Esophagus squamous epithelium (tissue), 5 donors: ENCODE results near the gene MYL10. TPM values are rescaled to one million over a fixed set of nuclear protein-coding genes. Genes with fewer than 3 reads are reported as not detected.

ENCODE experiments used
- DNase-seq: peaks from one replicate; lab custom pipeline; 2025; lab: John Stamatoyannopoulos, UW
- H3K27ac ChIP-seq, 4 donors: fragments of 200-600 bp; sonication (generic); one replicate each; pipeline ENCODE4 v1.5.1; 2016 to 2019; ENCODE audit warnings: mild to moderate bottlenecking in 1 of 4
- H3K27me3 ChIP-seq, 4 donors: fragments of 200-600 bp; sonication (generic); 1 replicate in 3 of 4; 2 replicates in 1 of 4; pipeline versions ENCODE4 v1.5.1 to v1.6.0; 2017 to 2021; ENCODE audit warnings: antibody characterized with exemption in 1 of 4
- H3K36me3 ChIP-seq, 3 donors: fragments of 200-600 bp; sonication (generic); one replicate each; pipeline ENCODE4 v1.5.1; 2016 to 2019
- H3K4me1 ChIP-seq, 3 donors: fragments of 200-600 bp; sonication (generic); one replicate each; pipeline ENCODE4 v1.5.1; 2017 to 2019
- H3K4me3 ChIP-seq, 4 donors: fragments of 200-600 bp; sonication (generic); 1 replicate in 3 of 4; 2 replicates in 1 of 4; pipeline ENCODE4 v1.5.1; 2016 to 2019; ENCODE audit warnings: mild to moderate bottlenecking in 2 of 4, moderate library complexity in 1 of 4
- H3K9me3 ChIP-seq, 3 donors: fragments of 200-600 bp; sonication (generic); one replicate each; pipeline ENCODE4 v1.5.1; 2016 to 2019
- POLR2A ChIP-seq, 4 donors: fragments of 450-650 bp; IDR thresholded peaks; one replicate each; pipeline ENCODE4 v1.6.1; 2017; ENCODE audit warnings: antibody characterized with exemption in 4 of 4, mild to moderate bottlenecking in 4 of 4, moderate library complexity in 3 of 4
- WGBS, 2 donors: methylation state at CpG; one replicate each; pipeline ENCODE4 v1.1.5; 2018; 5-methylcytosine and 5-hydroxymethylcytosine counted together
- intact Hi-C: fragments of 100-400 bp; cut with DNase I; formaldehyde crosslinking; loops from one replicate; pipeline ENCODE4 v1.15.0; 2022
- total RNA-seq, 4 donors: library from RNA; depleted of rRNA; stranded (reverse); fragments of >200 nt; gene quantifications; one replicate each; pipeline ENCODE4 v1.1.0, GENCODE V29; 2016
- TF ChIP-seq, protein P1 (sequence below), 6 experiments: fragments of 450-650 bp in 4 of 6; fragments of 200-600 bp in 2 of 6; sonication (generic) in 2 of 6; IDR thresholded peaks; one replicate each; pipeline ENCODE4 v1.5.1; 2016 to 2019; ENCODE audit warnings: antibody characterized with exemption in 6 of 6, mild to moderate bottlenecking in 4 of 6, moderate library complexity in 4 of 6
- donor health status: DM: yes; HTN: yes; CAD: no.

Gene MYL10
- total RNA-seq, 4 donors from 2014 or later, result not detected

DNA sequence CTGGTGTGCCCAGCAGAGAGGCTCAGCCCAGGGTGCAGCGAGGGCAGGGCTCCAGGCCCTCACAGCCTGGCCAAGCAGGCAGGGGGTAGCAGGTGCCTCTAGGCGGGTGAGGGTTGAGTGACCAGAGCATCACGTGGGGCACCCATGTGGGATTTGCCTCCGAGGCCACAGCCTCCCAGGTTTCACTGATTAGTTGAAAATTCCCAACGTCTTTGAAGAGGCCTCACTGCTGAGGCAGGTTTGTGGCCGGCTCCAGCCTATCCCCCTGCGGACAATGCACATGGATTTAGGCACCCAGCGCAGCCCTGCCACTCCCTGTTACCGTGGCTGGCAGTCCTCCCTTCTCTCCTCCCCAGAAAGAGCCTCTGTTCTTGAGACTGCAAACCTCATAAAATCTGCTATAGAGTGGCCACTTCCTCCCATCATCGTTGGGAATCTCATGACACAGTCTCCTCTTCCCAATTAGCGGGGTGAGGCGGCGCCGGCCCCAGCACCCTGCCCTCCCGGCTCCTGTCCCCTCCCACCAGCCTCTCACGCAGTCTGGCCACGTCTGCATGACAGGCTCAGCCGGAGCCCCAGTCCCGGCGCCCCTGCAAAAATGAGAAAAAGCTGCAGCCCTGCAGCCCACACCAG, 10.8 kb downstream of the MYL10 start:
- WGBS, 2 donors, result 75 to 86% methylated on average over 9 to 10 of the region's 20 CpGs
- H3K4me3 ChIP-seq, result no peak overlapping the region
- H3K36me3 ChIP-seq, result no peaks in the 10 kb centered on the region
- no peak overlapping the region for H3K27ac ChIP-seq
- no peak for TF ChIP-seq POLR2A (IDR thresholded peaks at IDR 0.05)
- no peaks in the 10 kb centered on the region for H3K4me1 ChIP-seq
- no peak for DNase-seq
- peaks cover 0 to 81% (median 0%) of the 10 kb centered on the region in 4 donors for H3K27me3 ChIP-seq
- intact Hi-C loops, result no loop called here
- H3K9me3 ChIP-seq, result no peaks in the 10 kb centered on the region

DNA sequence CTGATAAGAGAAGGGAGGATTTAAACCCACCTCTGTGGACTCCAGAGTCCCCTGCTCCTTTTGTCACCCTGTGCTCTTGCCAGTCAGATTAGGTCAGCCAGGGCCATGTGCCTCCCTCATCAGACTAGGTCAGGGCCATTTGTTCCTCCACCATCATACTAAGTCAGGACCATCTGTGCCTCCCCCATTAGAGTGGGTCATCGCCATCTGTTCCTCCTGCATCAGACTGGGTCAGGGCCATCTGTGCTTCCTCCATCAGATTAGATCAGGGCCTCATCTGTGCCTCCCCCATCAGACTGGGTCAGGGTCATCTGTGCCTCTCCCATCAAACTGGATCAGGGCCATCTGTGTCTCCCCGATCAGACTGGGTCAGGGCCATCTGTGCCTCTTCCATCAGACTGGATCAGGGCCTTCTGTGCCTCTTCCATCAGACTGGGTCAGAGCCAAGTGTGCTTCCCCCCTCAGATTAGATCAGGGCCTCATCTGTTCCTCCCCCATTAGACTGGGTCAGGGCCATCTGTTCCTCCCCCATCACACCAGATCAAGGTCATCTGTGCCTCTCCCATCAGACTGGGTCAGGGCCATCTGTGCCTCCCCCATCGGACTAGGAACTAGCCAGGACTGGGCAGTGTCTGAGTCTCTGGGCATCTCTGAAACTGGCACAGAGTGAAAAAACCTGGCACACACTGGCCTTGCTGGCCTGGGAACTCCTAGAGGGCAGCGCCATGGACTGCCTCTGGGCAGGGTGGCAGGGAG, 11.5 kb downstream of the MYL10 start:
- Histone ChIP-seq H3K36me3 (no peaks in the 10 kb centered on the region), H3K27ac (no peak overlapping the region), H3K4me1 (no peaks in the 10 kb centered on the region), H3K4me3 (no peak overlapping the region), H3K9me3 (no peaks in the 10 kb centered on the region), H3K27me3 (peaks cover 0 to 81% (median 0%) of the 10 kb centered on the region in 4 donors)
- WGBS, 2 donors, result 69 to 81% methylated on average over 2 of the region's 4 CpGs
- intact Hi-C loops, result no loop called here
- DNase-seq, result no peak
- TF ChIP-seq, protein P1, sequence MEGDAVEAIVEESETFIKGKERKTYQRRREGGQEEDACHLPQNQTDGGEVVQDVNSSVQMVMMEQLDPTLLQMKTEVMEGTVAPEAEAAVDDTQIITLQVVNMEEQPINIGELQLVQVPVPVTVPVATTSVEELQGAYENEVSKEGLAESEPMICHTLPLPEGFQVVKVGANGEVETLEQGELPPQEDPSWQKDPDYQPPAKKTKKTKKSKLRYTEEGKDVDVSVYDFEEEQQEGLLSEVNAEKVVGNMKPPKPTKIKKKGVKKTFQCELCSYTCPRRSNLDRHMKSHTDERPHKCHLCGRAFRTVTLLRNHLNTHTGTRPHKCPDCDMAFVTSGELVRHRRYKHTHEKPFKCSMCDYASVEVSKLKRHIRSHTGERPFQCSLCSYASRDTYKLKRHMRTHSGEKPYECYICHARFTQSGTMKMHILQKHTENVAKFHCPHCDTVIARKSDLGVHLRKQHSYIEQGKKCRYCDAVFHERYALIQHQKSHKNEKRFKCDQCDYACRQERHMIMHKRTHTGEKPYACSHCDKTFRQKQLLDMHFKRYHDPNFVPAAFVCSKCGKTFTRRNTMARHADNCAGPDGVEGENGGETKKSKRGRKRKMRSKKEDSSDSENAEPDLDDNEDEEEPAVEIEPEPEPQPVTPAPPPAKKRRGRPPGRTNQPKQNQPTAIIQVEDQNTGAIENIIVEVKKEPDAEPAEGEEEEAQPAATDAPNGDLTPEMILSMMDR (IDR thresholded peaks at IDR 0.05), result no peak
- TF ChIP-seq POLR2A (IDR thresholded peaks at IDR 0.05), result no peak

DNA sequence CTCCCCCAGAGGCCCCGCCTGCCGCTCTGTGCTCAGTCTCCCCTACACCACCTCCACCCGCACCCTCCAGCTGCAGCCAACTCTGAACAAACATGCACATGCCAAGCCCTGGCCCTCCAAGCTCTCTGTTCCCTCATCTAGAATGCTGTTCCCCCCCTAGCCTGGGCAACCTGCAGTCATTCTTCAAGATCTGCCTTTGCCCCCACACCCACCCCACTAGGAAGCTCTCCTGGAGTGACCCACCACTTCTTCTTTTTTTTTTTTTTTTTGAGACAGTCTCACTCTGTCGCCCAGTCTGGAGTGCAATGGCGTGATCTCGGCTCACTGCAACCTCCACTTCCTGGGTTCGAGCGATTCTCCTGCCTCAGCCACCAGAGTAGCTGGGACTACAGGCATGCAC, 13.7 kb downstream of the MYL10 start:
- Histone ChIP-seq H3K4me3 (no peak overlapping the region), H3K9me3 (no peaks in the 10 kb centered on the region), H3K27ac (no peak overlapping the region), H3K4me1 (no peaks in the 10 kb centered on the region), H3K36me3 (no peaks in the 10 kb centered on the region), H3K27me3 (peaks cover 0 to 76% (median 0%) of the 10 kb centered on the region in 4 donors)
- no peak for DNase-seq
- WGBS, 2 donors, result 82 to 85% methylated on average over 6 to 8 of the region's 8 CpGs
- intact Hi-C loops, result no loop called here
- no peak for TF ChIP-seq POLR2A (IDR thresholded peaks at IDR 0.05)
- TF ChIP-seq, protein P1 (IDR thresholded peaks at IDR 0.05), result no peak

DNA sequence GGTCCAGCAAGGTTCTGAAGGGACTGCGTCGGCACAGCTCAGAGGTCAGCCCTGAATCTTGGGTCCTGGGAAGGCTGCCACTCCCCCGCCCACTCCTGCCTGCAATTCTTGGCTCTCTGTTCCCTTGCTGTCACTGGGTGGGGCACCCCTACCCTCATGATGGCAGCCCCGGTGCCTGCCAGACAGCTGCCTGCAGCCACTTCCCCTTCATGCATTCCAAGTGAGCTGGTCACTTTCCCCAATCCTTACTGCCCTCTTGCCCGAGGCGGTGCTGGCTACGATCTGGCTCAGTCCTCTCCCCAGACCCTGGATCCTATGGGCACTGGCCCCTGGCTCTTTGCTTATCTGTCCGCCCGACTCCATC, 14.2 kb downstream of the MYL10 start:
- Histone ChIP-seq H3K27ac (no peak overlapping the region), H3K9me3 (no peaks in the 10 kb centered on the region), H3K36me3 (no peaks in the 10 kb centered on the region), H3K4me3 (no peak overlapping the region), H3K4me1 (no peaks in the 10 kb centered on the region), H3K27me3 (peaks cover 0 to 81% (median 0%) of the 10 kb centered on the region in 4 donors)
- intact Hi-C loops, result no loop called here
- no peak for DNase-seq
- no peak for TF ChIP-seq POLR2A (IDR thresholded peaks at IDR 0.05)
- TF ChIP-seq, protein P1 (IDR thresholded peaks at IDR 0.05), result no peak
- WGBS, 2 donors, result 30 to 31% methylated on average over 8 of the region's 9 CpGs

DNA sequence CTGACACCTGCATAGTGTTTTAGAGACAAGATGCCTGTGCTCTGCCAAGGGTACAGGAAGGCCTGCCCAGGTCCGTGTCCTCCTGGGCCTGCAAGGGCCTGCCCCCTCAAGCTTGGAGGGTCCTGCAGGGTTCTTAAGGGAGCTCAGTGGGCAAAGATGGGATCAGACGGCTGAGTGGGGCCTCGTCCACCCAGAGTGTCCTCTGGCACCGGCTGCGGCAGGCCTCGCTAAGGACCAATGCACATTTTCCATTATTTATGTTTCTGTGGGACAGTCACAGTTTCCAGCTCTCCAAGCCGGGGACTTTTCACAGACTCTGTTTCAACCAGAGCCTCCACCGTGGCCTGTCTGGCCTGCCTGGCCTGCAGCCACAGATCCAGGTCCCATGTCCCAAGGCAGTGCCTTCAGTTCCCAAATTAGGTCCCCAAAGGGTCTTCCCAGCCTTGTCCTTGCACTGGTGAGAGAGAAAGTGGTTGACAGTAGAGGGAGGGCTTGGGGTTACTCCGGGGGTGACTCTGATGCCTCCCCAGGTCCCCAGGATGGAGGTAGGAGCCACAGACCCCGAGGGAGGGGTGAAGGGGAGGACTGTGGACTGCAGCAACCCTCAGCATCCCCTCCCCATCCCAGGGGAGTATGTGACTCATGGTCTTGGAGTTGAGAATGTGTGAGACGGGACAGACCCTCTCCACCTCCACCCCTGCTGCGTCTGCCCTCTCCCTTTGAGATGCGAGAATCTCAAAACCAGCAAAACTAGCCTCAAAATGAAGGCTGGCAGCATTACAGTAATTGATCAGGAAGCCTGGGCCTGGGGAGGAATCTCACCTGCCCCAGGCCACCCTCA, 14.8 kb downstream of the MYL10 start:
- peaks cover 0 to 84% (median 0%) of the 10 kb centered on the region in 4 donors for H3K27me3 ChIP-seq
- H3K36me3 ChIP-seq, result no peaks in the 10 kb centered on the region
- intact Hi-C loops, result no loop called here
- H3K4me1 ChIP-seq, result peaks cover 0 to under 1% (median 0%) of the 10 kb centered on the region in 3 donors
- DNase-seq, result no peak
- H3K4me3 ChIP-seq, result no peak overlapping the region
- WGBS, 2 donors, result 59 to 68% methylated on average over 6 of the region's 13 CpGs
- TF ChIP-seq POLR2A (IDR thresholded peaks at IDR 0.05), result no peak
- TF ChIP-seq, protein P1 (IDR thresholded peaks at IDR 0.05), result no peak
- no peaks in the 10 kb centered on the region for H3K9me3 ChIP-seq
- no peak overlapping the region for H3K27ac ChIP-seq
